Tibial nerve (tissue), 4 donors: ENCODE results near the gene PPP1R3F.

Experiments used
- EP300 ChIP-seq, 2 donors: sonication (generic); formaldehyde crosslinking; IDR thresholded peaks; one replicate each; pipeline ENCODE4 v1.6.1; 2017; ENCODE audit warnings: antibody characterized with exemption in 2 of 2, mild to moderate bottlenecking in 1 of 2
- POLR2A ChIP-seq, 2 donors: fragments of 450-650 bp; IDR thresholded peaks; one replicate each; pipeline ENCODE4 v1.6.1; 2017; ENCODE audit warnings: antibody characterized with exemption in 2 of 2, mild to moderate bottlenecking in 2 of 2, moderate library complexity in 2 of 2
- TF ChIP-seq, protein P1 (sequence below), 5 experiments: fragments of 200-600 bp in 3 of 5; fragments of 450-650 bp in 2 of 5; sonication (generic) in 3 of 5; IDR thresholded peaks; one replicate each; pipeline ENCODE4 v1.5.1; 2016 to 2019; ENCODE audit warnings: antibody characterized with exemption in 5 of 5, mild to moderate bottlenecking in 3 of 5, moderate library complexity in 2 of 5

DNA sequence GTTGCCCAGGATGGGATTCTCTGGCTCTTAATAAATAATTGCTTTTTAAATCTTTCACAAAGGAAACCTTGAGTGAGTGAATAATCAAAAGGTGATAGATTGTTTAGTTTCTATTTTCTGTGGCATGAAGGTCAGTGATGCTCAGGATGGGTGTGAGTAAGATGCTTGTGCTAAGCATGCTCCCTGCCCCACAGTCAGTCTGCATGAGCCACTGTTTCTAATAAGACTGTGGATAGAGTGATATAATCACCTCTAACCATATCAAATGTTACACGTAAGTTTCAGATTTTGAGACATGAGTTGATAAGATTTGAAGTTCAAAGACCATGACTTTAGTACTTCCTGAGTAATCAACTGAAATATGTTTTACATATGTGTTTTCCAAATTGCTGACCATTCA, 31.1 kb downstream of the PPP1R3F start:
- TF ChIP-seq, protein P1, sequence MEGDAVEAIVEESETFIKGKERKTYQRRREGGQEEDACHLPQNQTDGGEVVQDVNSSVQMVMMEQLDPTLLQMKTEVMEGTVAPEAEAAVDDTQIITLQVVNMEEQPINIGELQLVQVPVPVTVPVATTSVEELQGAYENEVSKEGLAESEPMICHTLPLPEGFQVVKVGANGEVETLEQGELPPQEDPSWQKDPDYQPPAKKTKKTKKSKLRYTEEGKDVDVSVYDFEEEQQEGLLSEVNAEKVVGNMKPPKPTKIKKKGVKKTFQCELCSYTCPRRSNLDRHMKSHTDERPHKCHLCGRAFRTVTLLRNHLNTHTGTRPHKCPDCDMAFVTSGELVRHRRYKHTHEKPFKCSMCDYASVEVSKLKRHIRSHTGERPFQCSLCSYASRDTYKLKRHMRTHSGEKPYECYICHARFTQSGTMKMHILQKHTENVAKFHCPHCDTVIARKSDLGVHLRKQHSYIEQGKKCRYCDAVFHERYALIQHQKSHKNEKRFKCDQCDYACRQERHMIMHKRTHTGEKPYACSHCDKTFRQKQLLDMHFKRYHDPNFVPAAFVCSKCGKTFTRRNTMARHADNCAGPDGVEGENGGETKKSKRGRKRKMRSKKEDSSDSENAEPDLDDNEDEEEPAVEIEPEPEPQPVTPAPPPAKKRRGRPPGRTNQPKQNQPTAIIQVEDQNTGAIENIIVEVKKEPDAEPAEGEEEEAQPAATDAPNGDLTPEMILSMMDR (IDR thresholded peaks at IDR 0.05), result no peak
- TF ChIP-seq POLR2A (IDR thresholded peaks at IDR 0.05) (no peak), EP300 (IDR thresholded peaks at IDR 0.05) (no peak)
